Measurements from ENCODE around the gene LRPAP1.

DNA sequence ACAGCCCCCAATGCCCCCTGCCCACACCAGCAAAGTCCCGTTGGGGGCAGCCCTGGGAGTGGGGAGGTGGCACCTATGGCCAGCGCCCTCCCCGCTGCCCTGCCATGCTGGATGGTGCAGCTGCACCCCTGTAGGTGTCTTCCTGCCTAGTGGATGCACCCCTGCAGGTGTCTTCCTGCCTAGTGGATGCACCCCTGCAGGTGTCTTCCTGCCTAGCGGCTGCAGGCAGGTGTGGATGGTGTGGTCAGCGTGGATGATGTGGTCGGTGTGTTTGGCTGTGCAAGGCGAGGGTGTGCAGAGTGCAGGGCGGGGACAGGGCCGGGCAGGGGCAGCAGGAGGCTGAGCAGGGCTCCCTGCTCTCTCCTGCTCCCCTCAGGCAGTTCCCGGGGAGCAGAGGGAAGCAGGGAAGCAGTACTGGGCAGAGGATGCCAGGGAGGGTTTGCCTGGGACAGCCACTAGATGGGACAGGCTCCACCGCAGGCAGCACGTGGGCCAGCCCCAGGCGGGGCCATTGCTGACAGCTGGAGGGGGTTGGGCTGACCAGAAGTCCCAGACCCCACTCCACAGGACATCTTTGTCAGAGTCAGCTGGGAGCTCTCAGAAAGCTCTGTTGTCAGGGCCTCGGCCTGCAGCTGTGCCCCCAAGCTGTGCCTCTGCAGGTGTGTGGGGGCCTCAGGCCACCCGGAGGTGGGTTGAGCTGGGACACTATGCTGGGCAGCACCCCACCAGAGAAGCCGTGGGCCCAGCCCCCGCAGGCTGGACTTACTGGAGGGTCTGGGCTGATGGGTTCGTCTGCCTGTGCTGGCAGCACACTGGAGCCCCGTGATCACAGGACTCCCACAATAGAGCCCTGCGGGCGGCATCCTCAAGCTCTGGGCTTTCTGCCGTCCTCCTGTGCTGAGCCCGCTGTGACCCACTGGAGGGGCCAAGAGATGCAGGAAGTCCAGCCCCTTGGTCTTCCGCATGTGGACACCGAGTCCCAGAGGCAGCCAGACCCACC, 45.4 kb downstream of the LRPAP1 start:
- TF ChIP-seq POLR2A (IDR thresholded peaks at IDR 0.05): no peak
- TF ChIP-seq, protein P1, sequence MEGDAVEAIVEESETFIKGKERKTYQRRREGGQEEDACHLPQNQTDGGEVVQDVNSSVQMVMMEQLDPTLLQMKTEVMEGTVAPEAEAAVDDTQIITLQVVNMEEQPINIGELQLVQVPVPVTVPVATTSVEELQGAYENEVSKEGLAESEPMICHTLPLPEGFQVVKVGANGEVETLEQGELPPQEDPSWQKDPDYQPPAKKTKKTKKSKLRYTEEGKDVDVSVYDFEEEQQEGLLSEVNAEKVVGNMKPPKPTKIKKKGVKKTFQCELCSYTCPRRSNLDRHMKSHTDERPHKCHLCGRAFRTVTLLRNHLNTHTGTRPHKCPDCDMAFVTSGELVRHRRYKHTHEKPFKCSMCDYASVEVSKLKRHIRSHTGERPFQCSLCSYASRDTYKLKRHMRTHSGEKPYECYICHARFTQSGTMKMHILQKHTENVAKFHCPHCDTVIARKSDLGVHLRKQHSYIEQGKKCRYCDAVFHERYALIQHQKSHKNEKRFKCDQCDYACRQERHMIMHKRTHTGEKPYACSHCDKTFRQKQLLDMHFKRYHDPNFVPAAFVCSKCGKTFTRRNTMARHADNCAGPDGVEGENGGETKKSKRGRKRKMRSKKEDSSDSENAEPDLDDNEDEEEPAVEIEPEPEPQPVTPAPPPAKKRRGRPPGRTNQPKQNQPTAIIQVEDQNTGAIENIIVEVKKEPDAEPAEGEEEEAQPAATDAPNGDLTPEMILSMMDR (IDR thresholded peaks at IDR 0.05): no peak

Data from body of pancreas (tissue), 4 donors.